Lower lobe of right lung (tissue), 2 donors: ENCODE results near the gene SLX9. TPM values are rescaled to one million over a fixed set of nuclear protein-coding genes. Genes with fewer than 3 reads are reported as not detected.

Experiments
- ATAC-seq, 2 donors: fragments of 200-7000 bp; cut with Tn5 transposase; one replicate each; pipeline ENCODE4 v1.9.1; 2020 to 2022; ENCODE audit warnings: mild to moderate bottlenecking in 2 of 2, moderate library complexity in 2 of 2
- DNase-seq: peaks from one replicate; pipeline ENCODE4 v3.0.0-alpha.2; 2020
- H3K27ac ChIP-seq: fragments of 200-600 bp; one replicate; pipeline ENCODE4 v1.8.0; 2022
- H3K27me3 ChIP-seq: fragments of 200-600 bp; one replicate; pipeline ENCODE4 v1.8.0; 2022; ENCODE audit warnings: low read depth
- H3K36me3 ChIP-seq: fragments of 200-600 bp; one replicate; pipeline ENCODE4 v1.8.0; 2022; ENCODE audit warnings: mild to moderate bottlenecking
- H3K4me1 ChIP-seq: fragments of 200-600 bp; one replicate; pipeline ENCODE4 v1.8.0; 2022
- H3K4me3 ChIP-seq: fragments of 200-600 bp; one replicate; pipeline ENCODE4 v1.8.0; 2022; ENCODE audit warnings: mild to moderate bottlenecking
- H3K9me3 ChIP-seq: fragments of 200-600 bp; one replicate; pipeline ENCODE4 v1.8.0; 2022
- CTCF ChIP-seq: fragments of 200-600 bp; IDR thresholded peaks from one replicate; pipeline ENCODE4 v1.8.0; 2022; ENCODE audit warnings: antibody characterized with exemption, mild to moderate bottlenecking
- intact Hi-C: fragments of 100-400 bp; cut with DNase I; formaldehyde crosslinking; loops from one replicate; pipeline ENCODE4 v1.11.0; 2022
- total RNA-seq: library from RNA; stranded (reverse); fragmentation: NEBNext Ultra II Directional; extraction: Animal tissue kit (Norgen Biotek cat#: 25700); gene quantifications from one replicate; pipeline ENCODE4 v1.2.1, GENCODE V29; 2021
- donor health status: DM: no; HTN: yes; CAD: no; lungs with severe emphysema.

SLX9 gene
- total RNA-seq, 1 donor from 2014 or later, result 15.7 TPM

- peak overlapping the region; percentile 65 for H3K27ac ChIP-seq
- H3K27me3 ChIP-seq, result peaks cover 51% of the 10 kb centered on the region
- no peaks in the 10 kb centered on the region for H3K36me3 ChIP-seq
- peak; percentile 54 to 67 for ATAC-seq
- no peaks in the 10 kb centered on the region for H3K9me3 ChIP-seq
- H3K4me1 ChIP-seq, result peaks cover 45% of the 10 kb centered on the region
- peak overlapping the region; percentile 55 for H3K4me3 ChIP-seq
- peak; percentile 59 for TF ChIP-seq CTCF
- intact Hi-C loops, result no loop called here
- DNase-seq, result peak; percentile 75
These were observed 7.2 kb upstream of the SLX9 start for GRCh38 chr21:44932408-44933181.

GRCh38 chr21:44933199-44933917 lies 6.5 kb upstream of the SLX9 start:
- intact Hi-C loops, result no loop called here
- no peak overlapping the region for H3K27ac ChIP-seq
- H3K4me1 ChIP-seq, result peaks cover 38% of the 10 kb centered on the region
- DNase-seq, result peak; percentile 35
- H3K27me3 ChIP-seq, result peaks cover 51% of the 10 kb centered on the region
- ATAC-seq, result no peak
- no peak for TF ChIP-seq CTCF
- H3K4me3 ChIP-seq, result no peak overlapping the region
- no peaks in the 10 kb centered on the region for H3K36me3 ChIP-seq
- H3K9me3 ChIP-seq, result no peaks in the 10 kb centered on the region

- no peak overlapping the region for H3K27ac ChIP-seq
- H3K4me1 ChIP-seq, result peaks cover 35% of the 10 kb centered on the region
- H3K36me3 ChIP-seq, result no peaks in the 10 kb centered on the region
- H3K9me3 ChIP-seq, result no peaks in the 10 kb centered on the region
- DNase-seq, result no peak
- ATAC-seq, result no peak
- no peak for TF ChIP-seq CTCF
- intact Hi-C loops, result no loop called here
- H3K4me3 ChIP-seq, result no peak overlapping the region
- peaks cover 51% of the 10 kb centered on the region for H3K27me3 ChIP-seq
These were observed 5.9 kb upstream of the SLX9 start for GRCh38 chr21:44933918-44934260.

- H3K9me3 ChIP-seq, result no peaks in the 10 kb centered on the region
- TF ChIP-seq CTCF, result no peak
- no peak overlapping the region for H3K4me3 ChIP-seq
- no peaks in the 10 kb centered on the region for H3K36me3 ChIP-seq
- H3K27me3 ChIP-seq, result peaks cover 48% of the 10 kb centered on the region
- intact Hi-C loops, result no loop called here
- no peak overlapping the region for H3K27ac ChIP-seq
- H3K4me1 ChIP-seq, result peaks cover 35% of the 10 kb centered on the region
- ATAC-seq (no peak), DNase-seq (no peak)
These were observed 5.6 kb upstream of the SLX9 start for GRCh38 chr21:44934276-44934675.

- Histone ChIP-seq H3K27me3 (peaks cover 43% of the 10 kb centered on the region), H3K27ac (no peak overlapping the region), H3K4me3 (no peak overlapping the region), H3K9me3 (no peaks in the 10 kb centered on the region), H3K4me1 (peaks cover 36% of the 10 kb centered on the region), H3K36me3 (no peaks in the 10 kb centered on the region)
- DNase-seq (peak; percentile 24), ATAC-seq (no peak)
- no peak for TF ChIP-seq CTCF
- intact Hi-C loops, result no loop called here
These were observed 4.9 kb upstream of the SLX9 start for GRCh38 chr21:44934797-44935532.
